CD4-positive, alpha-beta T cell treated with Interleukin-21 for 1 hour (primary cell): Measurements from ENCODE around the gene HTATIP2.
"Not testable (repeated sequence)": the region's sequence is repeated elsewhere in the genome, so short reads cannot be mapped to it uniquely, and the experiment has no call there.

Experiments
- DNase-seq: peaks from one replicate; pipeline ENCODE4 v3.0.0-alpha.2; 2020

Gene HTATIP2

GRCh38 chr11:20363500-20364340 lies at the start of gene HTATIP2:
HTATIP2 (plus strand) TSS chr11:20363714; CDS start chr11:20364238, 524 bp downstream.
- DNase-seq: peak; percentile 80

GRCh38 chr11:20315800-20316199 lies 47.7 kb upstream of the HTATIP2 start:
- no peak for DNase-seq

GRCh38 chr11:20321177-20321576 lies 42.3 kb upstream of the HTATIP2 start:
- DNase-seq: no peak

- no peak for DNase-seq
Observed at GRCh38 chr11:20327377-20327935, 36.1 kb upstream of the HTATIP2 start.

- no peak for DNase-seq
Observed at GRCh38 chr11:20336056-20336455, 27.5 kb upstream of the HTATIP2 start.

- peak; percentile 5 for DNase-seq
Observed at GRCh38 chr11:20337526-20338154, 25.9 kb upstream of the HTATIP2 start.

GRCh38 chr11:20342347-20343141 lies 21.0 kb upstream of the HTATIP2 start:
- DNase-seq: no peak

GRCh38 chr11:20351136-20351535 lies 12.4 kb upstream of the HTATIP2 start:
- no peak for DNase-seq

- DNase-seq: no peak
Observed at GRCh38 chr11:20351751-20352262, 11.7 kb upstream of the HTATIP2 start.

- DNase-seq: peak; percentile 39
Observed at GRCh38 chr11:20353829-20354434, 9.6 kb upstream of the HTATIP2 start.

- DNase-seq: peak; percentile 53
Observed at GRCh38 chr11:20355221-20356219, 8.0 kb upstream of the HTATIP2 start.

- no peak for DNase-seq
Observed at GRCh38 chr11:20357150-20357549, 6.4 kb upstream of the HTATIP2 start.

- DNase-seq: peak; percentile 72
Observed at GRCh38 chr11:20360650-20361049, 2.9 kb upstream of the HTATIP2 start.

GRCh38 chr11:20362481-20362880 lies 1.0 kb upstream of the HTATIP2 start:
- DNase-seq: no peak

- no peak for DNase-seq
Observed at GRCh38 chr11:20363149-20363499, 390 bp upstream of the HTATIP2 start.

- DNase-seq: no peak
Observed at GRCh38 chr11:20364341-20364792, 853 bp downstream of the HTATIP2 start.

- not testable (repeated sequence) for DNase-seq
Observed at GRCh38 chr11:20365465-20365864, 2.0 kb downstream of the HTATIP2 start.

GRCh38 chr11:20367313-20367948 lies 3.9 kb downstream of the HTATIP2 start:
- DNase-seq: no peak

- no peak for DNase-seq
Observed at GRCh38 chr11:20368438-20368837, 4.9 kb downstream of the HTATIP2 start.

GRCh38 chr11:20369826-20370225 lies 6.3 kb downstream of the HTATIP2 start:
- no peak for DNase-seq
